ENCODE results near the gene CASP9.
A peak's percentile ranks its signal among the peaks of the same experiment; 100 is the strongest.
"Not testable (repeated sequence)": the region's sequence is repeated elsewhere in the genome, so short reads cannot be mapped to it uniquely, and the experiment has no call there.

Gene CASP9

GRCh38 chr1:15525050-15526020 is 1.3 kb upstream of the CASP9 start:
- no peak for DNase-seq (ENCODE audit: low read depth)

GRCh38 chr1:15524283-15525049 is 451 bp upstream of the CASP9 start:
- DNase-seq (ENCODE audit: low read depth) = peak; percentile 100

DNA sequence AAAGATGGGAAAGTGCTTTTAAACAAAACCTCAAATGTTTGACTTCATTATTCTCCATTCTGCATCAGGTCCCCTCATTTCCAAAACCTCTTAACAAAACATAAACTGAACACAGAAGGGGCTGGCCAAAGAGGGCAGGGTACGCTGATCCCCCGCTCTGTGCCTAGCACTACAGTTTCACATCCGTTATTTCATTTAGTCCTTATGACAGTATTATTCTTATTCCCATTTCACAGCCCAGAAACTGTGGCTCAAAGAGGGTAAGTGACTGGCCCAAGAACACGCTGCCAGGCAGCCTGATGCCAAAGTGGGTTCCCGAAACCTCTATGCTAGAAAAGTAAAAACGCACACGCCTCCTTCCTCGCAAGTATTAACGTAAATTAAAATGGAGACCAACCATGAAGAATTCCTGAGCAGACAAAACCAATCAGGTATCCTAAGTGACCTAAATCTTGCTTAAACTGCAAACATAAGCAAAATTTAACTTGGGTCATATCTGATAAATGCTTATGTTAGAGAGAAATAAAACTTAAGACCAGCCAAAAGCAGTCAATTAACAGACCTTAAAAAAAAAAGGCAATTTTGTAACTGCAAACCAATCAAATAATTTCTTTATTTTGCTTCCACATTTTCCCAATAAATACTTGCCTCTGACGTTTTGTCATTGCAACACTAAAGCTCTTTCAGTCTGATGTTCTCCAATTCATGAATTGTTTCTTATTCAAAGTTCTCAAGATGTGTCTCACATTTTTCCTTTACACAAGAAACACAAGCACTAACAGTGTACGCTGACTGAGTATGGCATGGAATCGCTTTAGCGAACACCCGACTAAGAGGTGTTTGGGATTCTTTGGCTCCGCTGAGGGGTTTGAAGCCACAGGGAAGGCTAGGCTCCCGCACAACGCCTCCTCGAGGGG is 653 bp downstream of the CASP9 start:
- DNase-seq (ENCODE audit: low read depth) = no peak

GRCh38 chr1:15522551-15522950 is 1.5 kb downstream of the CASP9 start:
- DNase-seq (ENCODE audit: low read depth) = no peak

DNA sequence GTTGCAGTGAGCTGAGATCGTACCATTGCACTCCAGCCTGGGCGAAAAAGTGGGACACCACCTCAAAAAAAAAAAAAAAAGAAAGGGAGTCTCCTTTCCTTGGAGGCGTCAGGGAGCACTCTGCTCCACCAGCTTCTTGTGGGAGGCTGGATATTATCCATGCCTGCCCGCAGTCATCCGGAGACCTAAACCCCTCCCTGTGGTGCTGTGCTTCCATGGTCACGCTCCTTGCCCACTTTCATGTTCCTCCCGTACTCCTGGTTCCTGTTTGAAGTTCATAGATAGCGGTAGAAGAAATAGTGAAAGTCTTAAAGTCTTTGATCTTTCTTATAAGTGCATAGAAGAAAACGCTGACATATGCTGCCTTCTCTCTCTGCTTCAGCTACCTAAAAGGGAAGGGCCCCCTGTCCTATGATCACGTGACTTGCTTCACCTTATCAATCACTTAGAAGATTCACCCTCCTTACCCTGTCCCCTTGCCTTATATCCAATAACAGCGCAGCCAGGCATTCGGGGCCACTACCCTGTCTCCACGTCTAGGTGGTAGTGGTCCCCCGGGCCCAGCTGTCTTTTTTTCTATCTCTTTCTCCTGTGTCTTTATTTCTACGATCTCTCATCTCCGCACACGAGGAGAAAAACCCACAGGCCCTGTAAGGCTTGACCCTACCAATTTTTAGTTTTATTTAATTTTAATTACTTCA is 2.7 kb downstream of the CASP9 start:
- DNase-seq (ENCODE audit: low read depth) = not testable (repeated sequence)

GRCh38 chr1:15519625-15520024 is 4.4 kb downstream of the CASP9 start:
- no peak for DNase-seq (ENCODE audit: low read depth)

DNA sequence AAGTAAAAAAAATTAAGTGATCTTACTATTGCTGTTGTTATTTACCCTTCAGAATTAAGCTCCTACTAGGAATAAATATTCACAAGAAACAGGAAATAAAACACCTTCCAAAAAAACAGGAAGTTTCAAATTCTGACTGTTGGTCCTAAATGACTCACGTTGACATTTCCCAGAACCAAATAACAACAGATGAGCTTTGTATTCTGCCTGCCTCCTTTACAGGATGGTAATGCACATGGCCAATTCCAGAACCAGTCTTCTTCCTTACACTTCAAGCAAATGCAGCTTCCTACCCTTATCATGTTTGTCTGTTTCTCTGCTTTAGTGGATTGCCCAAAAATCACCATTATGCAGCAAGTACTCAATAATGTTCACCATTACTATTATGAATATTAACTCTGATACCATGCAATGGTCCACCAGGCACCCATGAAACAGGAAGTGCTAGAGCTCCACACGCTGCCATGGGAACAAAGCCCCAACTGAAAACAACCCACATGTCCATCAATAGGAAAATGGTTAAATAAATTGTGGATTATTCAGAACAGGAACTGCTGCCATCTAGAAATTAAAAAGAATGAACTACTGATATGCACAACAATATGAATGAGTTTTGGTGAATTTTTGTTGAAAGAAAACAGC is 8.9 kb downstream of the CASP9 start:
- no peak for DNase-seq (ENCODE audit: low read depth)

GRCh38 chr1:15514557-15514956 is 9.5 kb downstream of the CASP9 start:
- not testable (repeated sequence) for DNase-seq (ENCODE audit: low read depth)

GRCh38 chr1:15513919-15514318 is 10.1 kb downstream of the CASP9 start:
- DNase-seq (ENCODE audit: low read depth) = no peak

GRCh38 chr1:15513192-15513591 is 10.8 kb downstream of the CASP9 start:
- DNase-seq (ENCODE audit: low read depth) = no peak

GRCh38 chr1:15510611-15511405 is 13.2 kb downstream of the CASP9 start:
- DNase-seq (ENCODE audit: low read depth) = no peak

GRCh38 chr1:15509586-15509985 is 14.4 kb downstream of the CASP9 start:
- no peak for DNase-seq (ENCODE audit: low read depth)

- no peak for DNase-seq (ENCODE audit: low read depth)
These were observed 15.1 kb downstream of the CASP9 start for GRCh38 chr1:15508700-15509487.

- no peak for DNase-seq (ENCODE audit: low read depth)
These were observed 16.7 kb downstream of the CASP9 start for GRCh38 chr1:15507278-15507677.

DNA sequence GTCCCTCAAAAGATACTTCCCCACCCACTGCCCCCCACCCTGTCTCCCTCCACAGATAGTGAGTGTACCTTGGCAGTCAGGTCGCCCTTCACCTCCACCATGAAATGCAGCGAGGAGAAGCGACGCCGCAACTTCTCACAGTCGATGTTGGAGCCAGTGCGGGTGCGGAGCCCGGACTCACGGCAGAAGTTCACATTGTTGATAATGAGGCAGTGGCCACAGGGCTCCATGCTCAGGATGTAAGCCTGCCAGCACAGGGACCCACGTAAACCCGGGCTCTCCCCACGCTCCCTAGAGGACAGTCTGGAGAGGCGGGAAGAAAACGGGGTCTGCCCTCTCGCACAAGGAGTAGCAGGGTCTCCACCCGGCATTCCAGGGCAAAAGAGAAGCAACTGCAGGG is 17.2 kb downstream of the CASP9 start:
- no peak for DNase-seq (ENCODE audit: low read depth)

GRCh38 chr1:15504436-15504835 is 19.6 kb downstream of the CASP9 start:
- DNase-seq (ENCODE audit: low read depth) = no peak

DNA sequence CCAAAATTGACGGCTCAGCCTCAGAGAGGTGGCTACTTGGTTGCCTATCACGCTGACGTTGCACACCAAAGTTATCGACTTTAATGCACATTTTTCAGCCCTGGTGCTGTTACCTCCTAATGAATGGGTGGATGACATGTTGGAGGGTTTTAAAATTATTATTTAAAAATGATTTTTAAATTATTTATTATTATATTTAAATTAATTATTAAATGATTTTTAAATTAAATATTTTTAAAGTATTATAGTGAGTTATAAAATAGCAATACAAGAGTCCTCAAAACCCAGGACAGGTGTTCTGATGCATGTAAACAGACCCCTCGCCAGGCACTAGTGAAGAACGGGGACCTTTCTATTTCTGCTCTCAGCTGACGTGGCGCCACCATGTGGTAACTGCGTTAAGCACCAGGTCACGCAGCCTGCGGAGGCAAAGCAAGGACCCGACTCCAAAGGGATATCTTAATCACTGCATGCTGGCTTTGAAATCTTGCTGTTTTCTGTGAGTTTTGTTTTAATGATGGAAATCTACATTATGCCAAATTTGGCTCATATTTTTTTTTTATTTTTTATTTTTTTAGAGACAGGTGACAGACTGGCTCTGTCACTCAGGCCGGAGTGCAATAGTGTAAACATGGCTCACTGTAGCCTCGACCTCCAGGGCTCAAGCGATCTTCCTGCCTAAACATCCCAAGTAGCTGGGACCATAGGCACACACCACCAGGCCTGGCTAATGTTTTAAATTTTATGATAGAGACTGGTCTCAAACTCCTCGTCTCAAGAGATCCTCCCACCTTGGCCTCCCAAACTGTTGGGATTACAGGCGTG is 22.6 kb downstream of the CASP9 start:
- DNase-seq (ENCODE audit: low read depth) = no peak

All from T-helper 22 cell (primary cell).